HG02973 (cell line): ENCODE results near the gene OPRM1.
"Not testable (repeated sequence)": the region's sequence is repeated elsewhere in the genome, so short reads cannot be mapped to it uniquely, and the experiment has no call there.

Experiments
- ATAC-seq: cut with Tn5 transposase; IDR thresholded peaks from one replicate; pipeline ENCODE4 v1.9.1; 2021; ENCODE audit warnings: moderate library complexity; ENCODE audit not compliant: unreplicated experiment

The OPRM1 gene

DNA sequence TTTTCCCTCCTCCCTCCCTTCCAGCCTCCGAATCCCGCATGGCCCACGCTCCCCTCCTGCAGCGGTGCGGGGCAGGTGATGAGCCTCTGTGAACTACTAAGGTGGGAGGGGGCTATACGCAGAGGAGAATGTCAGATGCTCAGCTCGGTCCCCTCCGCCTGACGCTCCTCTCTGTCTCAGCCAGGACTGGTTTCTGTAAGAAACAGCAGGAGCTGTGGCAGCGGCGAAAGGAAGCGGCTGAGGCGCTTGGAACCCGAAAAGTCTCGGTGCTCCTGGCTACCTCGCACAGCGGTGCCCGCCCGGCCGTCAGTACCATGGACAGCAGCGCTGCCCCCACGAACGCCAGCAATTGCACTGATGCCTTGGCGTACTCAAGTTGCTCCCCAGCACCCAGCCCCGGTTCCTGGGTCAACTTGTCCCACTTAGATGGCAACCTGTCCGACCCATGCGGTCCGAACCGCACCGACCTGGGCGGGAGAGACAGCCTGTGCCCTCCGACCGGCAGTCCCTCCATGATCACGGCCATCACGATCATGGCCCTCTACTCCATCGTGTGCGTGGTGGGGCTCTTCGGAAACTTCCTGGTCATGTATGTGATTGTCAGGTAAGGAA is at the start of gene OPRM1:
OPRM1 (plus strand) TSS at position 10 of the 612 bp plus-strand sequence; CDS start at position 315, 305 bp downstream.
- ATAC-seq, result no peak

DNA sequence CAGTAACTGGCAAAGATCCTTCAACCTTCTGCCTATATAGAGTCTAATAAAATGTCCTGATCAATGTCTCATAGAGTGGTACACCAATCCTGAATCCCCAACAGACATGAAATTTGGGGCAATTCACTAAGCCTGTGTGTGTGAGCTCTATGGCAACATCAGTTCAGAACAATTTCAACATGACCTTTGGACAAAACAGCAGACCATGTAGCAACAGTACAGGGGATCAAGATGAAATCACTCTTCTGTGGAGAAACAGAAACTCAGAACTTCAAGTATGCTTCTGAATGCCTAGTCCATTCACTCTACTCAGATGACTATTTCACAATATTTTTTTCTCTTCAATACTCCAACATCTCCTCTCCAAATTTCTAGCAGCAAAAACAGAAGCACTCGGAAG is 49.1 kb upstream of the OPRM1 start:
- ATAC-seq, result no peak

DNA sequence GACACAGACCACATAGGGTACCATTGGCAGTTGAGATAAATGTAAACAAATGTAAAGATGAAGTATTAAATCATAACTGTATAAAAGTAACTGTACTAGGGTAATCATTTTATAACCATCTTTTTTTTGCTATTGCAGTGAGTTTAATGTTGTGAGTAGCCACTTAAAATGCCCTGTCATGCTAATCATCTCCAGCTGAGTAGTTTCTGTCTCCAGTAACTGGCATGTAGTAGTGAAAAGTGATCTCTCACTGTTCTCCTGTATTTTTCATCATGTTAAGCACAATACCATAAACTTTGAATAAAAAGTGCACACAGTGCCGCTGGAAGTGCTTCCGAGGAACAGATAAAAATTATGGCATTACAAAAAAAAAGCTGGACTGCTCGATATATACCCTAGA is 45.0 kb upstream of the OPRM1 start:
- ATAC-seq, result no peak

DNA sequence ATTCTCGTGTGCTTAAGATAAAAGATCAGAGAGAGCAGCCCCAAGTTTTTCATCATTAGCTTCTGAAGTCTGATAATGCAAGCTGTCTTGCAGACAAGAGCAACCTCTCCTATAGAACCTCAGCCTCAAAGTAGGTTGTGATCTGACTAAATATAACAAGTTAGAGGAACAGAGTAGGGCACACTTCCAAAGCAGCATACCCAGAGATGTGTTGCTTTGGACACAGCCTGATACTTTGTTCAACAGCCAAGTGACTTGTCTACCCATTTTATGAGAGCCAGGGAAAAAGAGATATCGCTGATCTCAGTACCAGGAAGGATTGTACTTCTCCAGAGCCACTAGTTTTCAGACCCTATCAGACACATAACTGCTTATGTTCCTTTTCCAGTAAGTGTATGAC is 44.2 kb upstream of the OPRM1 start:
- no peak for ATAC-seq

DNA sequence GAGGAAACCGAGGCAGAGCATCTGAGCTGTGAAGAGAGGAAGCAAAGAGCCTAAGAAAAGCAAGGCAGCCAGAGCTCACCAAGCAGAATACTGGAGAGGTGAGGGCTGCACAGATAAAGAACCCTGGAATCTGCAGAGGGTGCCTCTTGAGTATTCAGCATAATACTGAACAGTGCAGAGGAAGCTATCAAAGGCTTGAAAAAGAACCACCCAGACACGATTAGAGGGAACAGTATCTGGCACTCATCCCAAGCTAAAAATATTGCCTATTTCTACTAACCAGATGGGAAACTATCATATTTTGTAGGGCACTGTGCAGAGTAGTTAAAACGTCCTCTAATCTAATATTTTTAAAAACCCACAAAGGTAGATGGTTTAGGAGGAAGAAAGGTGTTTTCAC is 41.8 kb upstream of the OPRM1 start:
- ATAC-seq, result no peak

DNA sequence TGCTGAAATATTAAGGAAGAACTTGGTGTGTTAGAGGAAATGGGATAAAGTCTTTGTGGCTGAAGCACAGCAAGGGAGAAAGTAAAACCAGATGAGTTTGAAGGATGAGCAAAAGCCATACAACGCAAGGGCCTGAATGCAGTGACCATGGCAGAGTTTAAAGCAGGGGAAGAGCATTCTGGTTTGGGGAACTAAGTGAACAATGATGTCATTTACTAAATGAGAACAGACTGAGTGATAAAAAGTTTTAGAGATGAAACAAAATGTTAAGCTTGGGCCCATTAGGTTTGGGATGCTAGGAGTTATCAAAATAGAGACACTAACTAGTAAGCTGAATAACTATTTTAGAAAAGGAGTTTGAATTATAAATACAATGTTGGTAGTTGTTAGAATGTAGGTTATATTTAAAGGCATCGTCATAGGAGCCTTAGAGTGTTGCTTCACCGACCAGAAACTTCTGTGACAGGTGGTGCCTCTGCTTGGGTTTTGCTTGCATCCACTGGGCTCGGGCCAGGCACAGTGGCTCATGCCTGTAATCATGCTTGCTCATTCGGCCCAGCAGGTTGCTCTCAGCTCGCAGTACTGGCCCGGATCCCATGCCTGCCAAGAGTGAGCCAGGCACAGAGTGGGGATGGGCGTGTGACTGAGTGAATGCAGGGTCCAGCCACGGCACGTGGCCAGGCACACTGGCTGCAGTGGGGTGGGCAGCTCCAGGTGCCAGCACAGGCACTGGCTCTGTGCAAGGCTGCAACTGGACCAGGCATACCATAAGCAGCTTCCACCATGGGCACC is 37.4 kb upstream of the OPRM1 start:
- ATAC-seq, result no peak

DNA sequence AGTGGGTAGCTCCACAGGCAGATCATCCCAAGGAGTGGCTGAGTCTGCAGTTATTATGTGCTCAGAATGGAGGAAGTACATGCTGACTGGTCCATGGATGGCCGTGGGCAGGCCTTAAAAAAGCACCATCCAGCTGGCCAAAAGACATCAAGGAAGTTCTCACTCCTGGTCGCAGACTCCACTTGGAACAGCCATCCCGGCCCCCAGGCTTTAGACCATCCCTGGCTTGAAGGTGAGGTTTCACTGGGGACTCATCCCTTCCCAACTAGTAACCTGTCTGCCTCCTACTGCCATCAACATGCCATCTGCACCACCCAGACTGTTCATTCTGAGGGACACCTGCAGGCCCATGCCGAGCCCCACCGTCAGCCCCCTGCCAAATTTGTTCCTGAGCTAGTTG is 36.1 kb upstream of the OPRM1 start:
- ATAC-seq, result no peak

DNA sequence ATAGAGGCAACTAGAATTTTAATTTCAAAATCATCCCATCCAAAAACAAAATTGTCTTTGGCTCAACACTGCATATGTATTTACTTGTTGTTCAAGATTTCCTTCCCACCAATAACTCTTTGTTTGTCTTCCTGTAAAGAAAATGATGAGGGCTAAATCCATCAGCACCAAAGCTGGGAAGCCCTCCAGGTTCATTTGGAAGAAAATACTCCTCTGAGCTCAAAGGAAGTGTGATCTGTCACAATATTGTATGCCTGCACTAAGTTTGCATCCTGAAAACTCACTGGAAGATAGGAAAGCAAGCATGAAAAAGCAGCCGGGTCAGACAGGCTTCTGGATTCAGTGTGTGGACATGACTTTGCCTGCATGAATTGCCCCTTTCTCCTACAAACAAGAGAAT is 28.7 kb upstream of the OPRM1 start:
- no peak for ATAC-seq

DNA sequence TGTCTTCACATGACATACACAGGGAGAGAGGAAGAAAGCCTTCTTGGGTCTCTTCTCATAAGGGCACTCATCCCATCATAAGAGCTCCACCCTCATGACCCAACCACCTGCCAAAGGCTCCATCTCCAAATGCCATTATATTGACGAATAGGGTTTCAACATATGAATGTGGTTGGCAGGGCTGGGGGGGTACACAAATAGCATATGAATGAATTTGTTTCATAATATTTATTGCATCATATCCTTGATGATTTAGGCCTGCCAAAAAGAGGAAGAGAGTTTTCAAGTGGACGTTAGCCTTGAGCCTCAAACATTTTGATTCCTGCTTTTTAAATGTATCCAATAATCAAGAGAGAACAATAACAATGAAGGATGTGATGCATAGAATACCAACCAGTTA is 26.2 kb upstream of the OPRM1 start:
- no peak for ATAC-seq

DNA sequence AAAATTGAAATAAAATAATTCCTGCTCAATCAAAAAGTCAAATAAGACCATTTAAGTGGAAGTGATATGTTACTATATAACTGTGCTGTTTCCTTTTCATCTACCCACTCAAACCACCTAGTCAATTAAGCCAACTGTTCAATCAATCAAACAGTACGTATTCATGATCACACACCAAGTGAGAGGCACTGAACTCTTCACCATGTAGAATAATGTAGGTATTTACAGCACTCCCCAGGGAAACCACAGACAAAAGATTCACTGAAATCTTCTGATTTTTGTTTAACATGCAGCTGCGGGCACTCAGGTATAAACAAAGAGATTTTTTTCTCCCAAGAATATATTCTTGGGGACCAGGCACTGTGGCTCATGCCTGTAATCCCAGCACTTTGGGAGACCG is 21.3 kb upstream of the OPRM1 start:
- ATAC-seq, result no peak

DNA sequence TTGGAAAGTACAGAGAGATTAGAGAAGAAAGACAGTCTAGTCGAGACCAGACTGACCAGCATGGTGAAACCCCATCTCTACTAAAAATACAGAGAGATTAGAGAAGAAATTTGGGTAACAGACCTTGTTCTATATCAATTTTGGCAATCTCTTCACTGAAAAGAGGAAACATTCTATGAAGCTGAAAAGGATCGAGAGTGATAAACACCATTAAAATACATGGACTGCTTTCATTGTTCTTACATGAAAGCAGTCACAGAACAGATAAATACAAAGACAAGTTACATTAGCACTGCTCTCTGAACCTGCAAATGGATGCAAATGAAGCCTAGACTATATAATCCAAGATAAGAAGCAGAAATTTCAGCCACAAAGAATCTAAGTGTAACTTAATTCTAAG is 8.4 kb upstream of the OPRM1 start:
- no peak for ATAC-seq

DNA sequence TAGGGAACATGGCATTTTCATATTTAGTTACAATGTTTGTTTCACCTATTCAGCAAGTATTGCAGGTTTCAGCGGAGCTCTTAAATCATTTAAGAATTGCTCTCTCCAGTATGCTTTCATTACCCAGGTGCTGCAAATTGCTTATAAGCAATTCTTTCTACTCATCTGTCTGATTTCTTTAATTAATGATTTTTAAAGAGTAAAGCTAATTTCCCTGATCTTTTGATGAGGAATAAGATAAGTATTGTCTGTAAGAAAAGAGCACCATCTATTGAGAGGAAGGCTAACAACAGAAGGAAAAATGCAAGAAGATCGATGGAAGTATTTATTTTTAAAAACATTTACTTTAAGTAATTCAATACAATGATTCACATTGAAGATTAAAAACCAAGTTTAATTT is 2.0 kb downstream of the OPRM1 start:
- no peak for ATAC-seq

DNA sequence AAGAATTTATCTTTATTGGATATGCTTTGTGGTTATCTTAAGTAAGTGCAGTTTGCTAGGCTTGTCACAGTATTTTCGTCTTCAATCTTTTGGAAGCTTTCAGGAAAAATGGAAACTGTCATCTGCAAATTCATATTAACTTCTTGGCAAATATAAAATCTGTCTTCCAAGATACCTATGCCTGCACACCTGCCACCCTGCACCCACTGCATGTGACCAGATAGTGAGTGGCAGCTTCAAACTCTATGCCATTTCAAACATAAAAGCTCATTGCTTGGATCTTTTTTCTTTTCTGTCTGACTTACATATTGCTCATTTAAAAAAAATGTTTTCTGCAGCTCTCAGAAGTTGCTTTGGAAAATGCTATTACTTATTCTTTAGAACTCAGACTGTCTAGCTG is 14.1 kb downstream of the OPRM1 start:
- no peak for ATAC-seq

DNA sequence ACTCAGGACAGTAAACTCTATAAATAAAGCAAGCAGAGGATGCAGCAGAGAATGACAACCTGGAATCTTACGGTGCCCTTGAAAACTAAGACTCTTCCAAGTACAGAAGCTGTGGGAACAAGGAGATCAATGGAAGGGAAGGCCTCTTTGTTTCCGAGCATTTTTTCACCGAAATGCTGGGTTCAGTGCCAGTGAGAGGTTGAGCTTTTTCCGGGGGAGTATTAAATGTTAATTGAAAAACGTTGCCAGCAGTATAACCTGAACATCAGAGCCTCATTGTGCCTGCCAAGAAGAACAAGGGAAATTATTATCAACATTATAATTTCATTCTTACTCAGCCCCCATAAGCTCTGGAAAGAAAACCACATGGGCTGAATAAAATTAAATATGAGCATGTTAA is 17.5 kb downstream of the OPRM1 start:
- no peak for ATAC-seq

DNA sequence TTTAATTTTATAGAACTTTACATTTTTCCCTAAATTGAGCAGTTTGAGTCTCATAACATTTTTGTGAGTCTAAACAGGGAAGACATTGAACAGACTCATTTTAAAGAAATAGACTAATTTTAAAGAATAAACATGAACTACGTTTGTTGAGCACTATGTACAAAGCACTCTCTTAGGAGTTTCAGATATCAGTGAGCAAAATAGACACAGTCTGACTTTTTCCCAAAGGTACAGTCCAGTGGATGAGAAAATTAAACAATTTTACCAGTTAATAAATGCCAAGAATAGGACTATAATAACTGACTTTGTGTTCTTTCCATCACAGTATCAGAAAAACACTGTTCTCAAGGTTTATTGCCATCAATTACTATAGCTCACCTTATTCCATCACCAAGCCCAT is 18.1 kb downstream of the OPRM1 start:
- no peak for ATAC-seq

DNA sequence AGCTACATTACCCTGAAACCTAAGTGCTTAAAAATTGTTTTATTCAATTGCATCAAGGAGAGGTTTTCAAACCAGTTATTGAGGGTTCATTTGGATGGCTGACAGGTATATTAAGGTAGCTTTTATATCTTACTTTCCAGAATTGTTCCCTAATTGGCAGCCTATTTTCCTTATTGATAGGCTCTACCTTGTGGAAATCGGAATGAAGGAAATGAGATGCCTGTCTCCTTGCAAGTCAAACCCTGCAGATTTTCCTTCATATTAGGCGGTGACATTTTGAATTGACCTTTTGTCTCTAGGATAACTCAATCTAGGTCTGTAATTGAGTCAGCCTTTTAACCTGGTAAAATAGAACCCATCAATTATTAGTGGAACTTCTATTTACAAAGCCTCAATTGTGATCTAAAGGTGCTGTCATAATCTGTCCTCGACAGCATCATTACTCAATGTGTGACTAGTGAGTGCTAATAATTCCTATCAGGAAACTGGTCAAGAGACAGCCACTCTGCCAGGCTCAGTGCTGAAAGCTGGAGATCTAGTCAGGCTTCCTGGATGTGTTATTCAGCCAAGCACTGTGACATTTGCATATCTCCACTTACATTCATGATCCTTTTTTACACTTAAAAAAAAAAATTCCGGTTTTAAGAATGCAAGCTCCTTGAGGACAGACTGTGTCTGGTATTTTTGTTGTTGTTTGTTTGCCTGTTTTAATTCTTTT is 20.1 kb downstream of the OPRM1 start:
- no peak for ATAC-seq

DNA sequence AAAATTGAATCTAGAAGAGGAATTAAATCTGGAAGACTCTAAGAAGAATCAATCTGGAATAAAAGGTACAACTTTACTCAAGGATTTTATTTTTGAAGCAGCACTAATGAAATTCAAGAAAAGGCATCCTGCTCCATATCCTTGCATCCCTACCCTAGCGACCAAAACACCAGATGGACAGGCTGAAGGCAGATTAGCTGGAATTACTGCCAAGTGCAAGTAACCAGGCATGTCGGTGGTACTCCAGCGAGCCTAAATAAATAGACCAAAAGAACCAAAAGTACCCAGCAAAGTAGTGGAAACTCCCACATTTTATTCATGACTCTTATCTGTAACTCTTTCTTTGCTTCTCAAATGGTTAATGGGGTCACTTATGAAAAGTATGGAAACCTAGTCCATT is 21.0 kb downstream of the OPRM1 start:
- no peak for ATAC-seq

DNA sequence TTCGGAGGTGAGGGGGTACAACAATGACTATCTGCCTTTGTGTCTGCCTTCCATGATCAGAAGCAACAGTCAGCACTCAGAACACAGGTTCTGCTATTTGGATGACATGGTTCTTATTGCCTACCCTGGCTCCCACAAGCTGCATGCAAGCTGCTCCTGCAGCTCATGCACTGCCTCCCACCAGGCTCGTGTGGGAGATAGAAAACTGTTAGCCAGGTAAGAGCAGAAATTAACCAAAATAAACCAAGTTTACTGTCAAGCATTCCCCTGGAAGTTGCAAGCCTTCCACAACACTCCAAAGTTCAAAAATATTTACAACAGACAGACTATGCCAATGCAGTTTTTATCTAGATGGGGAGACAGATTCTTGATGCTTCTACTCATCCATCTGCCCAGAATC is 31.0 kb downstream of the OPRM1 start:
- no peak for ATAC-seq

DNA sequence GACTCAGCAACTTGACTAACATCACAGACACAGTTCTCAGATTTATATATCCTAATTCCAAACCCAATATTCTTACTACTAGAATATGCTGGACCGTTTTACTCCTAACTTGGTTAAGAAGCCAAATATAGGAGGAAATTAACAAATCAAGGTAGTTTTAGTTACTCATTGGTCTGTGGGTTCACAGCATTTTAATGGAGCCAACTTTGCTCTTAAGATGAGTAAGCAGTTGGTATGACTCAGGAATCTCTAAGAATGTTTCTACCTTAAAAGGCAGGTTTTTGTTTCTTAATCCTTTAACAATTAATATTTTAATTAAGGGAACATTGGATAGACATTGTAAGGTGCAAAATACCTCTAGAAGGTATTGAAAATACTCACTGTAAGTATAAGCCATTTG is 31.6 kb downstream of the OPRM1 start:
- ATAC-seq, result no peak

DNA sequence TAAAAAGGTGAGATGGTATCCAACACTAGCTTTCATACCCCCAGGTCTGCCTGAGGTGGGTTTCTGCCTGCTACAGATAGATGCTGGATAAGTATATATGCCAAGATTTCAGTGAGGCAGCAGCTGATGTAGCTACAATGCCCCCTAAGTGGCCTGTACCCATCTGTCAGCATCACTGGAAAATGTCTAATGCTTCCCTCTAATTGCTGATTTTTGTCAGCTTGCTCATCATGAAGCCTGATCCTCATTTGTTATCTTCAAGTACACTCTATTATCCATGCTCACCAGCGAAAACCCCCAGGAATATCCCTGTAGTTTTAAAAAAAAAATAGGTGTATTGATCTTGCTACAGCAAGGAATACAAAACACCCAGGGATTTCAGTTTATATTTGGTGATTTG is 32.2 kb downstream of the OPRM1 start:
- no peak for ATAC-seq

DNA sequence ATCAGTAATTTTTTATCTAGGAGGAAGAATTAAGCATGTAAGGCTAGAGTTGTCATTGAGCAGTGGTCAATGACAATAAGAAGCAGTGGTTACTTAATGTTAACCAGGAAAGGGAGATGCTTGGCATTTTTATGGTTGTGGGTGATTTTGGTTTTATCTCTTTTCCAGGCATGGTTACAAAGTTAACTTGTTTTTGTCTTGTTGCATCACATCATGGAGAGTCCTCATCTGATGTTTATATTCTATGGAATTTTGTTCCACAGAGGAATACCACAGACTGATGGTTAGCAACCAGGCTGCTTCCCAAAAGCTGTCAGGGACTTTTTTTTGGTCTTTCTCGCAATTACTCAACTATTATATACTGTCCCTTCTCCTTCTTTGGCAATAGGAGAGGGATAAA is 32.7 kb downstream of the OPRM1 start:
- no peak for ATAC-seq

DNA sequence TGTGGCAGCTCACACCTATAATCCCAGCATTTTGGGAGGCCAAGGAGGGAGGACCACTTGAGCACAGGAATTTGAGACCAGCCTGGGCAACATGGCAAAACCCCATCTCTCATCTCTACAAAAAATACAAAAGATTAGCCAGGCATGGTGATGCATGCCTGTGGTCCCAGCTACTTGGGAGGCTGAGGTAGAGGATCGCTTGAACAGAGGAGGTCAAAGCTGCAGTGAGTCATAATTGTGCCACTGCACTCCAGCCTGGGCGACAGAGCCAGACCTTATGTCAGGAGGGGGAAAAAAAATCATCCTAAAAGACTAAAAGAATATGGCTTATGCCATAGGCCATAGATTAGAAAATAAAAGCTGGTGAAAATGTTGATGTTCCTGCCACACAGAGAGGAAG is 39.6 kb downstream of the OPRM1 start:
- ATAC-seq, result not testable (repeated sequence)
